OCI-LY1 (cell line): ENCODE measurements around the gene SCAMP2.

Experiments
- H2AFZ ChIP-seq: fragments of 200-600 bp; sonication (generic), shearing (Covaris generic); 2 replicates; pipeline ENCODE4 v1.6.0; 2014; ENCODE audit warnings: antibody characterized with exemption, mild to moderate bottlenecking, low read length
- H3F3A ChIP-seq: fragments of 200-600 bp; sonication (generic), shearing (Covaris generic); 2 replicates; pipeline ENCODE4 v1.6.0; 2014; ENCODE audit warnings: mild to moderate bottlenecking, antibody characterized with exemption, low read length, moderate library complexity; ENCODE audit not compliant: insufficient read depth
- H3K27ac ChIP-seq: fragments of 200-600 bp; sonication (generic); 2 replicates; pipeline ENCODE4 v1.5.1; 2014; ENCODE audit warnings: low read length, mixed run types, mild to moderate bottlenecking, low read depth; ENCODE audit not compliant: poor library complexity, severe bottlenecking
- H3K27me3 ChIP-seq: fragments of 200-600 bp; sonication (generic); 2 replicates; pipeline ENCODE4 v1.6.0; 2014; ENCODE audit warnings: antibody characterized with exemption, mild to moderate bottlenecking, low read length, moderate library complexity; ENCODE audit not compliant: insufficient read depth
- H3K36me3 ChIP-seq: fragments of 200-600 bp; sonication (generic); 2 replicates; pipeline ENCODE4 v1.6.1; 2014; ENCODE audit warnings: mild to moderate bottlenecking, antibody characterized with exemption, low read length, moderate library complexity, mixed read lengths; ENCODE audit not compliant: insufficient read depth
- H3K4me1 ChIP-seq: fragments of 200-600 bp; sonication (generic); 2 replicates; pipeline ENCODE4 v1.5.1; 2014; ENCODE audit warnings: mild to moderate bottlenecking, low read length, moderate library complexity; ENCODE audit not compliant: insufficient read depth, severe bottlenecking
- H3K4me2 ChIP-seq: fragments of 200-600 bp; sonication (generic), shearing (Covaris generic); 2 replicates; pipeline ENCODE4 v1.6.1; 2014; ENCODE audit warnings: low read length
- H3K4me3 ChIP-seq: fragments of 200-600 bp; sonication (generic); 2 replicates; pipeline ENCODE4 v1.5.1; 2014; ENCODE audit warnings: low read length, low read depth, mild to moderate bottlenecking, mixed read lengths; ENCODE audit not compliant: poor library complexity, severe bottlenecking
- H3K79me2 ChIP-seq: fragments of 200-600 bp; shearing (Covaris generic); 2 replicates; pipeline ENCODE4 v1.6.1; 2016; ENCODE audit warnings: mixed run types, low read length, mixed read lengths; ENCODE audit not compliant: insufficient read depth
- H3K9ac ChIP-seq: fragments of 200-600 bp; sonication (generic), shearing (Covaris generic); 2 replicates; pipeline ENCODE4 v1.6.1; 2014; ENCODE audit warnings: mild to moderate bottlenecking, low read length, mixed read lengths
- H3K9me2 ChIP-seq: fragments of 200-600 bp; sonication (generic), shearing (Covaris generic); 2 replicates; pipeline ENCODE4 v1.6.1; 2014; ENCODE audit warnings: low read depth, mild to moderate bottlenecking, low read length, mixed read lengths
- H3K9me3 ChIP-seq: fragments of 200-600 bp; shearing (Covaris generic); 2 replicates; pipeline ENCODE4 v1.6.1; 2014; ENCODE audit warnings: low read length, mixed read lengths
- H4K20me1 ChIP-seq: fragments of 200-600 bp; sonication (generic), shearing (Covaris generic); 2 replicates; pipeline ENCODE4 v1.6.0; 2016; ENCODE audit warnings: mild to moderate bottlenecking, low read length; ENCODE audit not compliant: insufficient read depth
- EZH2 ChIP-seq: fragments of 200-600 bp; sonication (generic), shearing (Covaris generic); IDR thresholded peaks from 2 replicates; pipeline ENCODE4 v1.8.0; 2017; ENCODE audit warnings: borderline replicate concordance, mixed run types, mild to moderate bottlenecking, antibody characterized with exemption, low read length, moderate library complexity, mixed read lengths
- TF ChIP-seq, protein P1 (sequence below): fragments of 200-600 bp; sonication (generic), shearing (Covaris generic); IDR thresholded peaks from 2 replicates; pipeline ENCODE4 v1.5.1; 2017; ENCODE audit warnings: mild to moderate bottlenecking, antibody characterized with exemption, low read length, moderate library complexity, mixed read lengths

The SCAMP2 gene

DNA sequence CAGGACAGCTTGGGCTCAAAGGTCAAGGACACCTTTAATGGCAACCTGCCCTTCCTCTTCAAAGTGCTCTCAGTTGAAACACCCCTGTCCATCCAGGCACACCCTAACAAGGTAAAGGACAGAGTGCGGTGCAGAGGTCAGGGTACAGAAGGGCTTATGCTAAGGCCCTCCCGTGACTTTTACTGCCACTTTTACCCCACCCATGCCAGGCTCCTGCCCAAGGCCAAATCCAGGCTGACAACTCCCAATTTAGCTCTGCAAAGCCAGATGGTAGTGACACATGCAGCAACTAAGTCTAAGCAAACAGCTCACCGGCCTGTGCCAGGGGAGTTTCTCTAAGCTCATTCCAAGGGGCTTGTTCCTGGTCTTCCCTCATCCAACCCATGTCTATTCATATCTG, 18.3 kb upstream of the SCAMP2 start:
- no peaks in the 10 kb centered on the region for H3F3A ChIP-seq
- H3K4me3 ChIP-seq, result no peak overlapping the region
- no peak overlapping the region for H2AFZ ChIP-seq
- H3K9ac ChIP-seq, result no peak overlapping the region; the same call in 1 of the 2 replicates
- H4K20me1 ChIP-seq, result no peaks in the 10 kb centered on the region
- no peak overlapping the region for H3K27ac ChIP-seq
- H3K4me2 ChIP-seq, result 0 out of 2 replicates have a peak overlapping the region, but pooled peaks have one; percentile 93
- TF ChIP-seq, protein P1, sequence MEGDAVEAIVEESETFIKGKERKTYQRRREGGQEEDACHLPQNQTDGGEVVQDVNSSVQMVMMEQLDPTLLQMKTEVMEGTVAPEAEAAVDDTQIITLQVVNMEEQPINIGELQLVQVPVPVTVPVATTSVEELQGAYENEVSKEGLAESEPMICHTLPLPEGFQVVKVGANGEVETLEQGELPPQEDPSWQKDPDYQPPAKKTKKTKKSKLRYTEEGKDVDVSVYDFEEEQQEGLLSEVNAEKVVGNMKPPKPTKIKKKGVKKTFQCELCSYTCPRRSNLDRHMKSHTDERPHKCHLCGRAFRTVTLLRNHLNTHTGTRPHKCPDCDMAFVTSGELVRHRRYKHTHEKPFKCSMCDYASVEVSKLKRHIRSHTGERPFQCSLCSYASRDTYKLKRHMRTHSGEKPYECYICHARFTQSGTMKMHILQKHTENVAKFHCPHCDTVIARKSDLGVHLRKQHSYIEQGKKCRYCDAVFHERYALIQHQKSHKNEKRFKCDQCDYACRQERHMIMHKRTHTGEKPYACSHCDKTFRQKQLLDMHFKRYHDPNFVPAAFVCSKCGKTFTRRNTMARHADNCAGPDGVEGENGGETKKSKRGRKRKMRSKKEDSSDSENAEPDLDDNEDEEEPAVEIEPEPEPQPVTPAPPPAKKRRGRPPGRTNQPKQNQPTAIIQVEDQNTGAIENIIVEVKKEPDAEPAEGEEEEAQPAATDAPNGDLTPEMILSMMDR, result no peak
- no peak for TF ChIP-seq EZH2
- no peaks in the 10 kb centered on the region for H3K9me3 ChIP-seq
- peaks cover 34% of the 10 kb centered on the region for H3K36me3 ChIP-seq
- no peaks in the 10 kb centered on the region for H3K79me2 ChIP-seq
- peaks cover 18% of the 10 kb centered on the region for H3K4me1 ChIP-seq
- H3K9me2 ChIP-seq, result no peaks in the 10 kb centered on the region
- H3K27me3 ChIP-seq, result no peaks in the 10 kb centered on the region

DNA sequence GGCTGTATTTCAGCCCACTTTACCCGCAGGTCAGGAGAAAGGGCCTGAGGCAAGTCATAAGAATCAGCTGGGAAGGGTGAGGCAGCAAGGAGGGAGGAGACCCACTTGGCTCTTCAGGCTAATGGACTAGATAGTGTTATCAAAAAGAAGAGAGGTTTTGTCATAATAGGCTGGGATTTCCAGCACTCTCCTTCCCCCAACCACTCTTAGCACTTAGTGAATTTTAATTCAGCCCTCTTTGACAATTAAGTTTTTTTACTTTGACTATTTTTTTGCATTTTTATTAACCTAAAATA, 17.4 kb upstream of the SCAMP2 start:
- Histone ChIP-seq H3K9me2 (no peaks in the 10 kb centered on the region), H3F3A (no peaks in the 10 kb centered on the region), H3K4me1 (peaks cover 18% of the 10 kb centered on the region), H3K4me2 (peak overlapping the region; percentile 93), H3K9me3 (no peaks in the 10 kb centered on the region), H3K36me3 (peaks cover 30% of the 10 kb centered on the region), H3K27me3 (no peaks in the 10 kb centered on the region), H2AFZ (no peak overlapping the region), H3K4me3 (peak overlapping the region; percentile 76), H3K9ac (peak overlapping the region; percentile 81), H3K27ac (peak overlapping the region; percentile 22), H3K79me2 (no peaks in the 10 kb centered on the region), H4K20me1 (no peaks in the 10 kb centered on the region)
- TF ChIP-seq, protein P1, result no peak
- TF ChIP-seq EZH2, result no peak

DNA sequence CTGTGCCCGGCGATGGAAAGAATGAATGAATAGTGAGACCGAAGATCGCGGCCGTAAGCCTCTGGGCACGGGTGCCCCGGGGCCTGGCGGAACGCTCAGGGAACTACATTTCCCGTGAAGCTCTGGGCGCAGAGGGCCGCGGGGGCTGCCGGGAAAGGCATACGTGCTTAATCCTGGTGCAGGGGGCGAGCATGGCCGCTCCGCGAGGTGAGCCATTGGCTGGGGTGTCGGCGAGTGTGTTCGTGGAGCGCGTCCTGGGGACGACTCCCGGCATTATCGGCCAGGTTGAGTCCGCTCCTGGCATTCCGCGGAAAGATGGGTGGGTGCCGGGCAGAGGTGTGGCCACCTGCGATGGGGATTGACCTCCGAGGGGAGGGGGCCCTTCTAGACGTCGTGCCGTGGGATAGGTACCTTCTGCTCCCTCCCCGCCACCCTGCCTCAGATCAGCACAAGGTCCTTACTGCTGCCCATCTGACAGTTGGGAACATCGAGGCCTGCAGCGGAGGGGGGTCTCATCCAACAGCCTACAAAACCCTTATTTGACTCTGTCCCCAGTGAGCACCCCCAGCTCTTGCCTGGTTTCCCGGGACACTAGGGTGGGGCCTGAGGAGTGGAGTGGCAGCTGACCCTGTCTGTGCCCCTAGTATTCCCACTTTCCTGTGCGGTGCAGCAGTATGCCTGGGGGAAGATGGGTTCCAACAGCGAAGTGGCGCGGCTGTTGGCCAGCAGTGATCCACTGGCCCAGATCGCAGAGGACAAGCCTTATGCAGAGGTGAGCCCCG, 16.9 kb upstream of the SCAMP2 start, which contains the start of gene MPI:
TSS of gene MPI (plus strand) at position 160 of the 782 bp plus-strand sequence. CDS start at position 192, 32 bp downstream.
- Histone ChIP-seq H3K9ac (peak within 1 kb of the TSS; percentile 81), H3K4me2 (peak within 1 kb of the TSS; percentile 93), H3K4me3 (peak within 1 kb of the TSS; percentile 76), H3F3A (no peaks in the 10 kb centered on the region), H3K27ac (peak within 1 kb of the TSS; percentile 22), H2AFZ (peak within 1 kb of the TSS; percentile 54; the same call in 1 of the 2 replicates), H3K79me2 (no peaks in the 10 kb centered on the region), H3K36me3 (peaks cover 26% of the 10 kb centered on the region), H3K27me3 (no peaks in the 10 kb centered on the region), H3K4me1 (peaks cover 18% of the 10 kb centered on the region), H4K20me1 (no peaks in the 10 kb centered on the region), H3K9me3 (no peaks in the 10 kb centered on the region), H3K9me2 (no peaks in the 10 kb centered on the region)
- TF ChIP-seq, protein P1, result no peak
- no peak for TF ChIP-seq EZH2
